ENCODE measurements around the gene EYS. TPM values are rescaled to one million over a fixed set of nuclear protein-coding genes. Genes with fewer than 3 reads are reported as not detected.
"Not testable (repeated sequence)": the region's sequence is repeated elsewhere in the genome, so short reads cannot be mapped to it uniquely, and the experiment has no call there.

Gene EYS
- total RNA-seq, 6 experiments from 2014 or later = 0.18 TPM; not detected in 5

DNA sequence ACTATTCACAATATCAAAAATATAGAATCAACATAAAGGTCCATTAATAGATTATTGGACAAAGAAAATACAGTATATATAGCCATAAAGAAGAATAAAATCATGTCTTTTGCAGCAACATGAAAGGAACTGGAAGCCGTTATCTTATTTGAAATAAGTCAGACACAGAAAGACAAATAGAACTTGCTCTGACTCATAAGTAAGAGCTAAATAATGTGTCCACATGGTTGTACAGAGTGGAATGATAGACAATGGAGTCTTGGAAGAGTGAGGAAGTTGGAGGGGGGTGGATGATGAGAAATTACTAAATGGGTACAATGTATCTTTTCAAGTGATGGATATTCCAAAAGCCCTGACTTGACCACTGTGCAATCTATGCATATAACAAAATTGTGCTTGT lies 1457.9 kb downstream of the EYS start:
- TF ChIP-seq, protein P1, sequence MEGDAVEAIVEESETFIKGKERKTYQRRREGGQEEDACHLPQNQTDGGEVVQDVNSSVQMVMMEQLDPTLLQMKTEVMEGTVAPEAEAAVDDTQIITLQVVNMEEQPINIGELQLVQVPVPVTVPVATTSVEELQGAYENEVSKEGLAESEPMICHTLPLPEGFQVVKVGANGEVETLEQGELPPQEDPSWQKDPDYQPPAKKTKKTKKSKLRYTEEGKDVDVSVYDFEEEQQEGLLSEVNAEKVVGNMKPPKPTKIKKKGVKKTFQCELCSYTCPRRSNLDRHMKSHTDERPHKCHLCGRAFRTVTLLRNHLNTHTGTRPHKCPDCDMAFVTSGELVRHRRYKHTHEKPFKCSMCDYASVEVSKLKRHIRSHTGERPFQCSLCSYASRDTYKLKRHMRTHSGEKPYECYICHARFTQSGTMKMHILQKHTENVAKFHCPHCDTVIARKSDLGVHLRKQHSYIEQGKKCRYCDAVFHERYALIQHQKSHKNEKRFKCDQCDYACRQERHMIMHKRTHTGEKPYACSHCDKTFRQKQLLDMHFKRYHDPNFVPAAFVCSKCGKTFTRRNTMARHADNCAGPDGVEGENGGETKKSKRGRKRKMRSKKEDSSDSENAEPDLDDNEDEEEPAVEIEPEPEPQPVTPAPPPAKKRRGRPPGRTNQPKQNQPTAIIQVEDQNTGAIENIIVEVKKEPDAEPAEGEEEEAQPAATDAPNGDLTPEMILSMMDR (IDR thresholded peaks at IDR 0.05) = no peak
- H3K4me1 Mint-ChIP-seq (ENCODE audit: low read depth) = no peaks in the 10 kb centered on the region
- no peak overlapping the region for H3K27ac Mint-ChIP-seq
- H3K27me3 Mint-ChIP-seq (ENCODE audit: insufficient read depth) = no peaks in the 10 kb centered on the region
- H3K9me3 Mint-ChIP-seq = peaks cover 36% of the 10 kb centered on the region
- no peak for DNase-seq
- H3K4me3 Mint-ChIP-seq = no peak overlapping the region
- H3K36me3 Mint-ChIP-seq (ENCODE audit: low read depth) = no peaks in the 10 kb centered on the region

DNA sequence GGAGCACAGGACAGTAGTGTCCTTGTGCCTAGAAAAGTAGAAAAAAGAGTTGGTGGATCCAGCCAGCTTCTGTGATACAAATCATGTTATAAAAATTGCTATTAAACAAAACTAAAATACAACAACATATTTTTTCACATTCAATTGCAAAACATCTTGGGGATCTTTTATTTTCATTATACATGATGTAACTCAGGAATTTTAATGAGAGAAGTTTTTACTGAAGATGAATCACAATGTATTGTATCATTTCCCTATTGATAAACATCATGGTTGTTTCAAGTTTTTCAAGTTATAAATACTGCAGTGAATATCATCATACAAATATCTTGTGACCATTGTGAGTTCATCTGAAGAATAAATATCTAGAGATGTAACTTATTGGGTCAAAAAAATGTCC lies 1463.4 kb downstream of the EYS start:
- Mint-ChIP-seq H3K27ac (no peak overlapping the region), H3K27me3 (ENCODE audit: insufficient read depth) (no peaks in the 10 kb centered on the region), H3K36me3 (ENCODE audit: low read depth) (no peaks in the 10 kb centered on the region), H3K4me3 (no peak overlapping the region), H3K9me3 (peaks cover 40% of the 10 kb centered on the region), H3K4me1 (ENCODE audit: low read depth) (no peaks in the 10 kb centered on the region)
- DNase-seq = no peak
- TF ChIP-seq, protein P1 (IDR thresholded peaks at IDR 0.05) = no peak

DNA sequence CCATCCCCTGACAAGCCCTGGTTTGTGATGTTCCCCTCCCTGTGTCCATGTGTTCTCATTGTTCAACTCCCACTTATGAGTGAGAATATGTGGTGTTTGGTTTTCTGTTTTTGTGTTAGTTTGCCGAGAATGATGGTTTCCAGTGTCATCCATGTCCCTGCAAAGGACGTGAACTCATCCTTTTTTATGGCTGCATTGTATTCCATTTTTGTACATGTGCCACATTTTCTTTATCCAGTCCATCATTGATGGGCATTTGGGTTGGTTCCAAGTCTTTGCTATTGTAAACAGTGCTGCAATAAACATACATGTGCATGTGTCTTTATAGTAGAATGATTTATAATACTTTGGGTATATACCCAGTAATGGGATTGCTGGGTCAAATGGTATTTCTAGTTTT lies 1468.1 kb downstream of the EYS start:
- not testable (repeated sequence) for H3K27me3 Mint-ChIP-seq (ENCODE audit: insufficient read depth); H3K27ac Mint-ChIP-seq; H3K4me1 Mint-ChIP-seq (ENCODE audit: low read depth); DNase-seq; H3K36me3 Mint-ChIP-seq (ENCODE audit: low read depth); H3K4me3 Mint-ChIP-seq
- peaks cover 27% of the 10 kb centered on the region for H3K9me3 Mint-ChIP-seq

DNA sequence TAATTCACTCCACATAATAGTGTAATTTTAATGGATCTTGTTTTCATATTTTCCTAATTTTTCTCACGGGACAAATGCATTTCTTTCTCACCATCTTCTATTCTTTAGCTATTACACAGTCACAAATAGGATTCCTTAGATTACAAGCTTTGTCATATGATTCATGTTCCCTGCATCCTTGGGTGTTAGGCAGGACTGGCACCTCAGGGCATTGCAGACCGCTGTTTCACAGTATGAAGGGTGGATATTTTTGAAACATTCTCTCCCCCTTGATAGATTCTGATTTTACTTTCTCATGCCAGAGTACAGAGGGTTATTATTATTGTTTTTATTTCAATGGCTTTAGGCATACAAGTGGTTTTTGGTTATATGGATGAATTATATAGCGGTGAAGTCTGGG lies 1469.0 kb downstream of the EYS start:
- Mint-ChIP-seq H3K4me3 (no peak overlapping the region), H3K36me3 (ENCODE audit: low read depth) (no peaks in the 10 kb centered on the region), H3K27ac (no peak overlapping the region), H3K27me3 (ENCODE audit: insufficient read depth) (no peaks in the 10 kb centered on the region), H3K9me3 (peaks cover 27% of the 10 kb centered on the region), H3K4me1 (ENCODE audit: low read depth) (no peaks in the 10 kb centered on the region)
- no peak for DNase-seq
- TF ChIP-seq, protein P1 (IDR thresholded peaks at IDR 0.05) = no peak

GRCh38 chr6:64233746-64234145 lies 1473.3 kb downstream of the EYS start:
- TF ChIP-seq, protein P1 (IDR thresholded peaks at IDR 0.05) = no peak
- no peaks in the 10 kb centered on the region for H3K27me3 Mint-ChIP-seq (ENCODE audit: insufficient read depth)
- H3K36me3 Mint-ChIP-seq (ENCODE audit: low read depth) = no peaks in the 10 kb centered on the region
- DNase-seq = no peak
- no peak overlapping the region for H3K27ac Mint-ChIP-seq
- no peak overlapping the region for H3K4me3 Mint-ChIP-seq
- H3K9me3 Mint-ChIP-seq = peaks cover 8% of the 10 kb centered on the region
- no peaks in the 10 kb centered on the region for H3K4me1 Mint-ChIP-seq (ENCODE audit: low read depth)

- H3K4me1 Mint-ChIP-seq (ENCODE audit: low read depth) = no peaks in the 10 kb centered on the region
- no peak overlapping the region for H3K27ac Mint-ChIP-seq
- H3K9me3 Mint-ChIP-seq = no peaks in the 10 kb centered on the region
- H3K36me3 Mint-ChIP-seq (ENCODE audit: low read depth) = no peaks in the 10 kb centered on the region
- no peak overlapping the region for H3K4me3 Mint-ChIP-seq
- no peaks in the 10 kb centered on the region for H3K27me3 Mint-ChIP-seq (ENCODE audit: insufficient read depth)
- no peak for DNase-seq
- TF ChIP-seq, protein P1 (IDR thresholded peaks at IDR 0.05) = no peak
Observed at GRCh38 chr6:64231928-64232327, 1475.1 kb downstream of the EYS start.

All from HFFc6 (cell line).